HepG2 (cell line): ENCODE measurements around the gene TEAD3. TPM values are rescaled to one million over a fixed set of nuclear protein-coding genes. Genes with fewer than 3 reads are reported as not detected.

Experiments
- AFF4 ChIP-seq: sonication (generic); formaldehyde crosslinking; IDR thresholded peaks from 2 replicates; pipeline ENCODE4 v1.4.0; 2020; ENCODE audit warnings: missing genetic modification reagents
- E2F1 ChIP-seq: sonication (generic); formaldehyde crosslinking; IDR thresholded peaks from 2 replicates; pipeline ENCODE4 v1.5.0; 2020; ENCODE audit warnings: missing genetic modification reagents
- EEA1 ChIP-seq: sonication (generic); formaldehyde crosslinking; IDR thresholded peaks from 2 replicates; pipeline ENCODE4 v1.5.1; 2020; ENCODE audit warnings: mild to moderate bottlenecking, missing genetic modification reagents, borderline replicate concordance
- ELF1 ChIP-seq: sonication (generic); formaldehyde crosslinking; IDR thresholded peaks from 2 replicates; pipeline ENCODE4 v1.4.0; 2020; ENCODE audit warnings: missing genetic modification reagents
- GMEB2 ChIP-seq: IDR thresholded peaks from 2 replicates; pipeline ENCODE4 v1.6.1; 2016; ENCODE audit warnings: missing biosample characterization, missing genetic modification reagents, low read depth
- IRF1 ChIP-seq: sonication (generic); formaldehyde crosslinking; IDR thresholded peaks from 2 replicates; pipeline ENCODE4 v1.4.0; 2020; ENCODE audit warnings: low read depth, mild to moderate bottlenecking, missing genetic modification reagents
- MZF1 ChIP-seq: sonication (generic); formaldehyde crosslinking; IDR thresholded peaks from 2 replicates; pipeline ENCODE4 v1.8.1; 2023; ENCODE audit warnings: mild to moderate bottlenecking, missing genetic modification reagents, borderline replicate concordance
- NR2F2 ChIP-seq: IDR thresholded peaks from 2 replicates; pipeline ENCODE4 v1.6.1; 2012; ENCODE audit warnings: low read depth, inconsistent platforms, borderline replicate concordance
- ZEB1 ChIP-seq: IDR thresholded peaks from 2 replicates; pipeline ENCODE4 v1.6.1; 2012; ENCODE audit warnings: mild to moderate bottlenecking, low read depth, inconsistent platforms; ENCODE audit not compliant: insufficient replicate concordance
- ZFP1 ChIP-seq: IDR thresholded peaks from 2 replicates; pipeline ENCODE4 v1.6.1; 2016
- ZNF646 ChIP-seq: sonication (generic); formaldehyde crosslinking; IDR thresholded peaks from 2 replicates; pipeline ENCODE4 v1.9.0; 2021; ENCODE audit warnings: mild to moderate bottlenecking, missing genetic modification reagents
- ZNF720 ChIP-seq: sonication (generic); formaldehyde crosslinking; IDR thresholded peaks from 2 replicates; pipeline ENCODE4 v1.4.0; 2020; ENCODE audit warnings: missing genetic modification reagents
- ZNF841 ChIP-seq: sonication (generic); formaldehyde crosslinking; IDR thresholded peaks from 2 replicates; pipeline ENCODE4 v1.8.1; 2023; ENCODE audit warnings: missing genetic modification reagents, borderline replicate concordance
- polyA plus RNA-seq, 8 experiments: library from polyadenylated mRNA; depleted of rRNA in 3 of 8; stranded (reverse) in 7 of 8; unstranded in 1 of 8; fragments of >200 nt; fragmentation: Illumina TruSeq in 4 of 8; extraction: Trizol in 4 of 8; gene quantifications; 2 replicates each; pipeline versions ENCODE4 v1.2.1 to v1.2.3, GENCODE V29; 2011 to 2016; ENCODE audit warnings: low read depth in 4 of 8, missing spikeins in 1 of 8, mixed read lengths in 1 of 8; ENCODE audit not compliant: insufficient read depth in 1 of 8
- total RNA-seq, 5 experiments: library from RNA; depleted of rRNA; stranded (reverse); fragments of >200 nt; fragmentation: Illumina TruSeq; extraction: Trizol; gene quantifications; 2 replicates each; pipeline ENCODE4 v1.2.3, GENCODE V29; 2016; ENCODE audit warnings: low read depth in 1 of 5

Gene TEAD3
- total and polyA plus RNA-seq, 2 of the 13 experiments (the other 11 are each of a cell fraction or from before 2014, with no cell fraction given): 15.1 to 16.5 TPM

GRCh38 chr6:35452183-35453090, 44.4 kb downstream of the TEAD3 start, which contains the start of gene FANCE (continued):
- TF ChIP-seq ZNF646 (CRISPR knock-in tag) (no peak), ZEB1 (no peak), AFF4 (CRISPR knock-in tag) (no peak), ZFP1 (CRISPR knock-in tag) (0 out of 2 replicates have a peak, but pooled peaks have one; percentile 52), E2F1 (CRISPR knock-in tag) (peak; percentile 92), MZF1 (no peak), ZNF841 (CRISPR knock-in tag) (no peak), ZNF720 (no peak), NR2F2 (no peak), IRF1 (CRISPR knock-in tag) (no peak), GMEB2 (CRISPR knock-in tag) (peak; percentile 66), EEA1 (CRISPR knock-in tag) (no peak; the same call in 1 of the 2 replicates), ELF1 (CRISPR knock-in tag) (no peak; the same call in none of the 2 replicates)
